GM12878 (cell line): Measurements from ENCODE around the gene VAC14. TPM values are rescaled to one million over a fixed set of nuclear protein-coding genes. Genes with fewer than 3 reads are reported as not detected.

ENCODE experiments used
- ATAC-seq: fragments of 200-7000 bp; cut with Tn5 transposase; 3 replicates; pipeline ENCODE4 v1.9.1; 2020; ENCODE audit warnings: mild to moderate bottlenecking, moderate library complexity
- BruUV-seq: library from RNA; stranded (reverse); fragments of 400-500 nt; replicated peaks from 2 replicates; lab custom pipeline; 2021; lab: Mats Ljungman, UMichigan
- CTCF ChIA-PET: fragments of 300-600 bp; sonication (Branson Sonifier 250); formaldehyde crosslinking; extraction: SDS; loops from one replicate; lab custom pipeline; 2021; ENCODE audit warnings: inconsistent platforms; lab: Yijun Ruan, JAX
- POLR2A ChIA-PET: fragments of 350-600 bp; formaldehyde crosslinking; extraction: SDS; loops from one replicate; lab custom pipeline; 2021; ENCODE audit warnings: inconsistent platforms; lab: Charles Lee
- RAD21 ChIA-PET: fragments of 300-600 bp; sonication (Branson Sonifier 250); formaldehyde crosslinking; loops from one replicate; lab custom pipeline; 2023; ENCODE audit warnings: antibody characterized with exemption; ENCODE audit not compliant: unreplicated experiment; lab: Charles Lee
- SMC1A ChIA-PET: fragments of 300-600 bp; sonication (Branson Sonifier 250); formaldehyde crosslinking; loops from one replicate; lab custom pipeline; 2023; ENCODE audit not compliant: unreplicated experiment, uncharacterized antibody; lab: Charles Lee
- DNase-seq: peaks from one replicate; pipeline ENCODE4 v3.0.0-alpha.2; 2011; ENCODE audit warnings: low read depth, low spot score
- FAIRE-seq: peaks from 3 replicates; lab custom pipeline; 2011; peaks lifted over from hg19 to GRCh38; lab: Jason Lieb, UNC
- H2AFZ ChIP-seq: 2 replicates; pipeline ENCODE4 v1.6.0; 2011; ENCODE audit warnings: low read depth, low read length, control low read depth; ENCODE audit not compliant: control insufficient read depth
- H3K27ac ChIP-seq: 2 replicates; pipeline ENCODE4 v1.5.1; 2011; ENCODE audit warnings: control low read depth; ENCODE audit not compliant: control insufficient read depth, insufficient read depth
- H3K27me3 ChIP-seq, 2 experiments: replicated peaks in 1 of 2; 2 replicates each; pipeline versions ENCODE4 v1.6.0 to v1.6.1; 2011; ENCODE audit warnings: low read length in 1 of 2; ENCODE audit not compliant: control insufficient read depth in 2 of 2, insufficient read depth in 2 of 2
- H3K36me3 ChIP-seq, 2 experiments: 2 replicates each; pipeline ENCODE4 v1.5.1; 2011; ENCODE audit warnings: low read length in 1 of 2; ENCODE audit not compliant: control insufficient read depth in 2 of 2, insufficient read depth in 2 of 2
- H3K4me1 ChIP-seq: 2 replicates; pipeline ENCODE4 v1.6.1; 2011; ENCODE audit warnings: mild to moderate bottlenecking, low read length, moderate library complexity, mixed read lengths; ENCODE audit not compliant: control insufficient read depth, insufficient read depth
- H3K4me2 ChIP-seq: 2 replicates; pipeline ENCODE4 v1.6.0; 2011; ENCODE audit warnings: control low read depth; ENCODE audit not compliant: control insufficient read depth, insufficient read depth
- H3K4me3 ChIP-seq: fragments of 200-600 bp; sonication (generic); 2 replicates; pipeline ENCODE4 v1.5.1; 2016
- H3K79me2 ChIP-seq: 2 replicates; pipeline ENCODE4 v1.6.0; 2011; ENCODE audit warnings: low read length; ENCODE audit not compliant: control insufficient read depth, insufficient read depth
- H3K9ac ChIP-seq: 2 replicates; pipeline ENCODE4 v1.8.0; 2011; ENCODE audit warnings: low read length, control low read depth, mixed read lengths; ENCODE audit not compliant: control insufficient read depth, insufficient read depth
- H3K9me3 ChIP-seq: replicated peaks from 3 replicates; pipeline ENCODE4 v1.5.1; 2011; ENCODE audit warnings: mild to moderate bottlenecking, low read length; ENCODE audit not compliant: control insufficient read depth, insufficient read depth
- H4K20me1 ChIP-seq: 2 replicates; pipeline ENCODE4 v1.6.0; 2011; ENCODE audit not compliant: control insufficient read depth, insufficient read depth
- BMI1 ChIP-seq: fragments of 450-650 bp; IDR thresholded peaks from 2 replicates; pipeline ENCODE4 v1.6.1; 2016; ENCODE audit warnings: mild to moderate bottlenecking, moderate library complexity, borderline replicate concordance
- CHD4 ChIP-seq: fragments of 200-600 bp; sonication (generic); IDR thresholded peaks from 2 replicates; pipeline ENCODE4 v1.6.1; 2016; ENCODE audit warnings: mild to moderate bottlenecking
- CREB1 ChIP-seq: IDR thresholded peaks from 2 replicates; pipeline ENCODE4 v1.6.1; 2012; ENCODE audit warnings: low read depth, mild to moderate bottlenecking, inconsistent platforms
- HCFC1 ChIP-seq: fragments of 150-350 bp; IDR thresholded peaks from 2 replicates; pipeline ENCODE4 v1.6.1; 2014; ENCODE audit warnings: low read length
- NBN ChIP-seq: fragments of 450-650 bp; IDR thresholded peaks from 2 replicates; pipeline ENCODE4 v1.6.1; 2016
- NFYB ChIP-seq: IDR thresholded peaks from 2 replicates; pipeline ENCODE4 v1.6.1; 2011; ENCODE audit warnings: low read depth, mild to moderate bottlenecking, low read length, improper control_type of control experiment, moderate library complexity; ENCODE audit not compliant: insufficient read depth
- NR2F1 ChIP-seq: fragments of 450-650 bp; conservative IDR thresholded peaks from 2 replicates; pipeline ENCODE4 v1.6.1; 2017; ENCODE audit warnings: mild to moderate bottlenecking
- SREBF1 ChIP-seq: IDR thresholded peaks from 2 replicates; pipeline ENCODE4 v1.6.1; 2012; ENCODE audit warnings: mild to moderate bottlenecking, low read length
- YBX1 ChIP-seq: fragments of 450-650 bp; IDR thresholded peaks from 2 replicates; pipeline ENCODE4 v1.6.1; 2016; ENCODE audit warnings: antibody characterized with exemption
- ZNF384 ChIP-seq: IDR thresholded peaks from 2 replicates; pipeline ENCODE4 v1.6.1; 2012; ENCODE audit warnings: low read depth, mild to moderate bottlenecking, low read length, improper control_type of control experiment, borderline replicate concordance
- WGBS: methylation state at CpG from one replicate; pipeline ENCODE4 v1.1.6; 2016; ENCODE audit warnings: low lambda C conversion rate; ENCODE audit not compliant: insufficient replicate concordance, insufficient coverage; ENCODE audit errors: missing lambda C conversion rate; 5-methylcytosine and 5-hydroxymethylcytosine counted together
- in situ Hi-C: fragments of 300-500 bp; cut with MboI; formaldehyde crosslinking; loops from 9 replicates; pipeline ENCODE4 v1.14.3; 2018; ENCODE audit warnings: mixed read lengths
- intact Hi-C: fragments of 100-400 bp; cut with micrococcal nuclease; formaldehyde crosslinking; loops from one replicate; pipeline ENCODE4 v1.14.2; 2022; ENCODE audit not compliant: unreplicated experiment
- polyA plus RNA-seq, 11 experiments: library from polyadenylated mRNA; depleted of rRNA in 4 of 11; unstranded in 6 of 11; stranded (reverse) in 5 of 11; fragments of >200 nt; fragmentation: Nextera tagmentation in 4 of 11; fragmentation: Illumina TruSeq in 1 of 11; extraction: Ambion mirVana in 4 of 11; extraction: Trizol in 1 of 11; gene quantifications; 1 replicate in 1 of 11; 2 replicates in 10 of 11; pipeline versions ENCODE4 v1.2.1 to v1.2.3, GENCODE V29; 2011 to 2016; ENCODE audit warnings: inconsistent platforms in 2 of 11, missing spikeins in 2 of 11, low read depth in 1 of 11
- total RNA-seq, 4 experiments: library from RNA; depleted of rRNA in 3 of 4; stranded (reverse); fragments of >200 nt in 3 of 4; fragmentation: Illumina TruSeq in 1 of 4; extraction: Trizol in 1 of 4; gene quantifications; 2 replicates each; pipeline versions ENCODE4 v1.2.1 to v1.2.3, GENCODE V29; 2013 to 2021

Gene VAC14
- total and polyA plus RNA-seq, 10 of the 15 experiments (the other 5 are each of a cell fraction or from before 2014, with no cell fraction given): 1.3 to 45.5 (median 25.5) TPM

DNA sequence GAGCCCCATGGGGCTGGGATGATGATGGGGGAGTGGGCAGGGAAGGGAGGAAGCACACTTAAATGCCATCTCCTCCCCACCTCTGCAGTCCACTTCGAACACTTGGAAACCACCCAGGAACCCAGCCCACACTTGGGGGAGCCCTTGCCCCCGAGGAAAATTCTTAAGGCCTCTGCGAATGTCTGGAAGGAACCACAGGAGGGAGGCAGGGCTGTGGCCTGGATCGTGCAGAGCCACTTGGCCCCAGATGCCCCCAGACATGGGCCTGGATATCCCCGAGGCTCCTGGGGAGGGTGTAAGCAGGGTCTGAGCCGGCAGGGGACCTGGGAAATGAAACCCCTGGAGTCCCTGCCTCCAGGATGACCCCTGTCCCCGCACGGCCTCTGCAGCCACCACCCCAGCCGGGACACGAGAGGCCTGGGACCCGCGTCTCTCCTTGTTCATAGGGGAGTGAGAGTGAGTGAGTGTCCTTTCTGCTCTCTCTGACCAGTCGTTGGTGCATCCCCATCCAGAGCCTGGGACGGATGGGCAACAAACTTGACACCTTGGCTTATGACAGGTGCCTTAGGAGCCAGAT is 103.3 kb downstream of the VAC14 start (continued):
- TF ChIP-seq HCFC1 (no peak), CREB1 (no peak)

- CTCF ChIA-PET: interaction anchor here (0.7 kb wide), 1 partner anchor 43 kb away, joined by 3 read pairs; no protein-coding TSS in a partner anchor
- no peak for TF ChIP-seq BMI1
- TF ChIP-seq NFYB: no peak
- DNase-seq: no peak
Observed at GRCh38 chr16:70696952-70697593, 103.9 kb downstream of the VAC14 start.

GRCh38 chr16:70696355-70696754 is 104.6 kb downstream of the VAC14 start:
- no TSS peak for BruUV-seq
- FAIRE-seq: no peak

More at GRCh38 chr16:70696952-70697593, 103.9 kb downstream of the VAC14 start:
- Histone ChIP-seq H3K27me3 (no peaks in the 10 kb centered on the region), H3K9ac (no peak overlapping the region), H3K4me2 (no peak overlapping the region), H3K27ac (no peak overlapping the region), H3K36me3 (peaks cover 0 to 2% of the 10 kb centered on the region in 2 experiments; a peak in 3 of 4 replicates), H2AFZ (no peak overlapping the region), H4K20me1 (no peaks in the 10 kb centered on the region), H3K9me3 (no peaks in the 10 kb centered on the region), H3K4me3 (no peak overlapping the region), H3K79me2 (no peaks in the 10 kb centered on the region), H3K4me1 (no peaks in the 10 kb centered on the region)
- ATAC-seq (no peak), FAIRE-seq (no peak)
- ChIA-PET SMC1A (no interaction called here), RAD21 (no interaction called here), POLR2A (no interaction called here)
- intact Hi-C loops: no loop called here
- BruUV-seq: no TSS peak
- 72% methylated on average over 19 of the region's 19 CpGs for WGBS
- in situ Hi-C loops: no loop called here

More at GRCh38 chr16:70696355-70696754, 104.6 kb downstream of the VAC14 start:
- ATAC-seq (no peak), DNase-seq (no peak)
- Histone ChIP-seq H4K20me1 (no peaks in the 10 kb centered on the region), H3K9me3 (no peaks in the 10 kb centered on the region), H3K36me3 (peaks cover 0 to 2% of the 10 kb centered on the region in 2 experiments; a peak in 3 of 4 replicates), H3K4me3 (no peak overlapping the region), H2AFZ (no peak overlapping the region), H3K27me3 (no peaks in the 10 kb centered on the region), H3K9ac (no peak overlapping the region), H3K27ac (no peak overlapping the region), H3K4me2 (no peak overlapping the region), H3K4me1 (no peaks in the 10 kb centered on the region), H3K79me2 (no peaks in the 10 kb centered on the region)
- CTCF ChIA-PET: interaction anchor here (0.7 kb wide), 1 partner anchor 42 kb away, joined by 3 read pairs; no protein-coding TSS in a partner anchor
- SMC1A ChIA-PET: no interaction called here
- RAD21 ChIA-PET: no interaction called here
- intact Hi-C loops: no loop called here
- in situ Hi-C loops: no loop called here
- WGBS: 97% methylated on average over 8 of the region's 8 CpGs
- TF ChIP-seq ZNF384: no peak
- no peak for TF ChIP-seq NBN
- TF ChIP-seq CHD4: no peak
- no peak for TF ChIP-seq HCFC1
- no peak for TF ChIP-seq YBX1
- no peak for TF ChIP-seq SREBF1
- no peak for TF ChIP-seq NR2F1
- POLR2A ChIA-PET: no interaction called here
